ENCODE data around the gene TIGD1. TPM values are rescaled to one million over a fixed set of nuclear protein-coding genes. Genes with fewer than 3 reads are reported as not detected.
A peak's percentile ranks its signal among the peaks of the same experiment; 100 is the strongest.

The TIGD1 gene
- total and polyA plus RNA-seq, 2 of the 13 experiments (the other 11 are each of a cell fraction or from before 2014, with no cell fraction given): 3.5 to 9.5 TPM

DNA sequence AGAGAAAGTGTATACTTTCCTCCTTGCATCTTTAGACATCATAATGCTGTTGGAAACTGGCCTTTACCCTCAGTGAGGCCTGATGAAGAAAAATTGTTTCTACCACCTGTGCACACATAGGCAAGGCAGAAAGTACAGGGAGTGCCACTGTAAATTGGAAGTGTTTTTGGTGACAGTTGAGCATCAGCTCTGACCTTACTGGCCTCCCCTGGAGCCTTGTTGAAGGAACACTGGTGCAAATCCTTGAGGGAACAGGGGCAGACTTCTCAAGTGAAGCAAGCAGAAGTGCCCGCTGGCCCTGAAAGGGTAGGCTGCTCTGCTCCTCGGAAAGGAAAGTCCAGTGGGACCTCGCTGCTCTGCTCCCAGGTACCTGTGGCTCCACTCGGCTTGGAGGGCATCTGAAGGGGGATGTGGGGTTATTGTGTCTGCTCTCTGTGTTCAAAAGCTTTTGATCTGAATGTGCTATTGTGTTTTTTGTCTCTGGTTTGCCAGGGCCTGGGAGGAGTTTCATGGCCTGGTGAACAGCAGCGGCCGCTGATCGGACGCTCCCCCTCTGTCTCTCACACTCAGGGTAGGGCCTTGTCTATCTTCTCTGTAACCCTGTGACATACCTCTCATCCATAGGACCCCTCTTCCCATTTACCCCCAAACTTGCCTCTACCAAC lies 23.5 kb upstream of the TIGD1 start (continued):
- TF ChIP-seq HOXA7 (CRISPR knock-in tag; IDR thresholded peaks at IDR 0.05): no peak
- TF ChIP-seq, protein P1, sequence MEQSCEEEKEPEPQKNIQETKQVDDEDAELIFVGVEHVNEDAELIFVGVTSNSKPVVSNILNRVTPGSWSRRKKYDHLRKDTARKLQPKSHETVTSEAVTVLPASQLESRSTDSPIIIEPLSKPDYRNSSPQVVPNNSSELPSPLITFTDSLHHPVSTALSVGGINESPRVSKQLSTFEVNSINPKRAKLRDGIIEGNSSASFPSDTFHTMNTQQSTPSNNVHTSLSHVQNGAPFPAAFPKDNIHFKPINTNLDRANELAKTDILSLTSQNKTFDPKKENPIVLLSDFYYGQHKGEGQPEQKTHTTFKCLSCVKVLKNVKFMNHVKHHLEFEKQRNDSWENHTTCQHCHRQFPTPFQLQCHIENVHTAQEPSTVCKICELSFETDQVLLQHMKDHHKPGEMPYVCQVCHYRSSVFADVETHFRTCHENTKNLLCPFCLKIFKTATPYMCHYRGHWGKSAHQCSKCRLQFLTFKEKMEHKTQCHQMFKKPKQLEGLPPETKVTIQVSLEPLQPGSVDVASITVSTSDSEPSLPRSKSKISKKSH (CRISPR knock-in tag; IDR thresholded peaks at IDR 0.05; ENCODE audit: borderline replicate concordance): 0 out of 2 replicates have a peak, but pooled peaks have one; percentile 19
- no peak for TF ChIP-seq KAT8 (CRISPR knock-in tag; IDR thresholded peaks at IDR 0.05)
- TF ChIP-seq SIX1 (CRISPR knock-in tag; IDR thresholded peaks at IDR 0.05; ENCODE audit: borderline replicate concordance): no peak
- no peak for TF ChIP-seq ZNF431 (CRISPR knock-in tag; IDR thresholded peaks at IDR 0.05; ENCODE audit: borderline replicate concordance, low read depth)
- no peak for TF ChIP-seq KMT2B (CRISPR knock-in tag; IDR thresholded peaks at IDR 0.05)
- no peak for TF ChIP-seq REXO4 (CRISPR knock-in tag; IDR thresholded peaks at IDR 0.05; ENCODE audit: borderline replicate concordance)
- TF ChIP-seq MAF1 (CRISPR knock-in tag; IDR thresholded peaks at IDR 0.05; ENCODE audit: borderline replicate concordance): 0 out of 2 replicates have a peak, but pooled peaks have one; percentile 6
- 0 out of 2 replicates have a peak, but pooled peaks have one; percentile 35 for TF ChIP-seq ZNF605 (CRISPR knock-in tag; IDR thresholded peaks at IDR 0.05)
- TF ChIP-seq, protein P2, sequence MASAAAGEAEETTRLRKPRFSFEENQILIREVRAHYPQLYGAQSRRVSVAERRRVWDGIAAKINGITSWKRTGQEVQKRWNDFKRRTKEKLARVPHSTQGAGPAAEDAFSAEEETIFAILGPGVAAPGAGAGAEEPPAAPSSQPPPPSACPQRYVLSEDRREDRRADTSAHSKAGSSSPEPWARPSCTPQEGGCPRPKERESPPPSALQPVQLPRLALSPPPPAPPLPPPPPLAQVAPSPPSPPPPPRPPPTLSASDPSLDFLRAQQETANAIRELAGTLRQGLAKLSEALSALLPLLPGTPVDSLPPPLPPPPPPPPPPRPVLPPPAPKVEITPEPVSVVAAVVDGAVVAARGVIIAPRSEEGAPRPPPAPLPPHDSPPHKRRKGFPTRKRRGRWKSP (CRISPR knock-in tag; IDR thresholded peaks at IDR 0.05): 0 out of 2 replicates have a peak, but pooled peaks have one; percentile 31
- TF ChIP-seq NR2F2 (IDR thresholded peaks at IDR 0.05; ENCODE audit: borderline replicate concordance, low read depth): no peak
